ENCODE results near the gene PGS1. TPM values are rescaled to one million over a fixed set of nuclear protein-coding genes. Genes with fewer than 3 reads are reported as not detected.

The PGS1 gene
- total and polyA plus RNA-seq, 2 of the 8 experiments (the other 6 are each of a cell fraction or from before 2014, with no cell fraction given): 46.7 to 60.0 TPM

GRCh38 chr17:78411241-78411857, 32.9 kb downstream of the PGS1 start (continued):
- TF ChIP-seq POU5F1 (IDR thresholded peaks at IDR 0.05; ENCODE audit: low read depth, low read length) (no peak), JUN (IDR thresholded peaks at IDR 0.05; ENCODE audit: low read depth, low read length) (no peak), POLR2A (IDR thresholded peaks at IDR 0.05; ENCODE audit: control extremely low read depth in 1 of 2, low read depth in 2 of 2, low read length in 2 of 2) (no peak), BRCA1 (IDR thresholded peaks at IDR 0.05; ENCODE audit: low read depth, low read length) (no peak), SP2 (IDR thresholded peaks at IDR 0.05; ENCODE audit: low read length) (no peak), EZH2 (IDR thresholded peaks at IDR 0.05; ENCODE audit: low read depth, low read length, severe bottlenecking) (no peak), KDM1A (IDR thresholded peaks at IDR 0.05; ENCODE audit: borderline replicate concordance, low read length) (no peak), TEAD4 (IDR thresholded peaks at IDR 0.05; ENCODE audit: low read depth, low read length) (no peak)
